ENCODE data around the gene LMTK2. TPM values are rescaled to one million over a fixed set of nuclear protein-coding genes. Genes with fewer than 3 reads are reported as not detected.

LMTK2 gene
- total and polyA plus RNA-seq, 10 donors, result 1.3 to 22.8 (median 18.6) TPM

DNA sequence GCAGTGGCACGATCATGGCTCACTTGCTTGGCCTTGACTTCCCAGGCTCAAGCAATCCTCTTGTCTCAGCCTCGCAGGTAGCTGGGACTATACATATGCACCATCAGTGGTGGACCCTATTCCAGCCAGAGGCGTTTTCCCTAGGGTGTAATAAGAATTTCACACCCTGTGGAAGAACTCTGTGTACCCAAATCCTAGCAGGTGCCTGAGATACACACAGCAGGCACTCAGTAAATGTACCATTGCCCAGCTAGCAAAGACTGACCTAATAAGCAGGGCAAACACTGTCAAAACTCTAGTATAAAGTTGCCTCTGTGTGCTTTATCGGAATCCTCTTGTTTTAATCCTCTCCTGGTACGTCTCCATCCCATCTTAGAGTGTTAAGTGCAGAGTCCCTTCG lies 70.9 kb downstream of the LMTK2 start:
- Histone ChIP-seq H3K36me3 (peaks cover 0 to 84% (median 18%) of the 10 kb centered on the region in 6 donors), H3K9me3 (no peaks in the 10 kb centered on the region), H3K27me3 (replicated peaks in 1 of 7) (no peaks in the 10 kb centered on the region), H3K4me1 (no peaks in the 10 kb centered on the region), H3K4me3 (no peak overlapping the region), H3K27ac (no peak overlapping the region)
- WGBS, 5 donors, result 94 to 98% (median 95%) methylated on average over 6 of the region's 6 CpGs
- no peak for DNase-seq
- TF ChIP-seq, protein P1, sequence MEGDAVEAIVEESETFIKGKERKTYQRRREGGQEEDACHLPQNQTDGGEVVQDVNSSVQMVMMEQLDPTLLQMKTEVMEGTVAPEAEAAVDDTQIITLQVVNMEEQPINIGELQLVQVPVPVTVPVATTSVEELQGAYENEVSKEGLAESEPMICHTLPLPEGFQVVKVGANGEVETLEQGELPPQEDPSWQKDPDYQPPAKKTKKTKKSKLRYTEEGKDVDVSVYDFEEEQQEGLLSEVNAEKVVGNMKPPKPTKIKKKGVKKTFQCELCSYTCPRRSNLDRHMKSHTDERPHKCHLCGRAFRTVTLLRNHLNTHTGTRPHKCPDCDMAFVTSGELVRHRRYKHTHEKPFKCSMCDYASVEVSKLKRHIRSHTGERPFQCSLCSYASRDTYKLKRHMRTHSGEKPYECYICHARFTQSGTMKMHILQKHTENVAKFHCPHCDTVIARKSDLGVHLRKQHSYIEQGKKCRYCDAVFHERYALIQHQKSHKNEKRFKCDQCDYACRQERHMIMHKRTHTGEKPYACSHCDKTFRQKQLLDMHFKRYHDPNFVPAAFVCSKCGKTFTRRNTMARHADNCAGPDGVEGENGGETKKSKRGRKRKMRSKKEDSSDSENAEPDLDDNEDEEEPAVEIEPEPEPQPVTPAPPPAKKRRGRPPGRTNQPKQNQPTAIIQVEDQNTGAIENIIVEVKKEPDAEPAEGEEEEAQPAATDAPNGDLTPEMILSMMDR (IDR thresholded peaks at IDR 0.05 in 8 of 11, conservative IDR thresholded peaks at IDR 0.05 in 3 of 11), result no peak
- TF ChIP-seq POLR2A (IDR thresholded peaks at IDR 0.05) (no peak), POLR2AphosphoS5 (IDR thresholded peaks at IDR 0.05) (no peak)
- intact Hi-C loops (cut with DNase I; ENCODE audit: low total_unique reads), result no loop called here

DNA sequence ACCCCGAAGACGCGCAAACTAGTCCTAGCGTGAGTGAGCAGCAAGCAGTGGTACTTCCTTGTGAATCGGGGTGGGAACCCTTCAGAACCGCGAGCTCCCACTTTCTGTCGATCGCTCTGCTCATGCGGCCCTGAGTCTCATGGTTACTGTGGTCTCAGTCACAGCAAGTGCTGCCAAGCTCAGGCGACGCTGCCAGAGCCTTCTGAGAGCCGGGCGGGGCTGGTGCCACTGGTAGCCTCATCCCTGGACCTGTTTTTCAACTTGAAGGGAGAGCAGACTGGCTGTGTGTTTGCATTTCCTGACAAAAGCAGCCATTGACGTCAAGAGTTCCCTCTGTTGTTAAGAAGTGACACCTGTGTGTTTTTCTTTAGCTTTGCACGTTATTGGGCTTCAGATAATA lies 71.7 kb downstream of the LMTK2 start:
- H3K36me3 ChIP-seq, result peaks cover 0 to 79% (median 14%) of the 10 kb centered on the region in 6 donors
- TF ChIP-seq POLR2A (IDR thresholded peaks at IDR 0.05), result no peak
- TF ChIP-seq POLR2AphosphoS5 (IDR thresholded peaks at IDR 0.05), result peak in 1 of 3 donors; percentile 18
- no peaks in the 10 kb centered on the region for H3K9me3 ChIP-seq
- no peaks in the 10 kb centered on the region for H3K27me3 ChIP-seq (replicated peaks in 1 of 7)
- 87 to 93% (median 90%) methylated on average over 16 of the region's 16 CpGs for WGBS, 5 donors
- H3K27ac ChIP-seq, result no peak overlapping the region
- H3K4me1 ChIP-seq, result no peaks in the 10 kb centered on the region
- intact Hi-C loops (cut with DNase I; ENCODE audit: low total_unique reads), result no loop called here
- H3K4me3 ChIP-seq, result no peak overlapping the region
- DNase-seq, result no peak

- DNase-seq, result no peak
- Histone ChIP-seq H3K36me3 (peaks cover 0 to 77% (median 14%) of the 10 kb centered on the region in 6 donors), H3K9me3 (no peaks in the 10 kb centered on the region), H3K27me3 (replicated peaks in 1 of 7) (no peaks in the 10 kb centered on the region), H3K4me3 (no peak overlapping the region), H3K27ac (no peak overlapping the region), H3K4me1 (no peaks in the 10 kb centered on the region)
- TF ChIP-seq POLR2AphosphoS5 (IDR thresholded peaks at IDR 0.05) (no peak), POLR2A (IDR thresholded peaks at IDR 0.05) (no peak)
- TF ChIP-seq, protein P1 (IDR thresholded peaks at IDR 0.05 in 8 of 11, conservative IDR thresholded peaks at IDR 0.05 in 3 of 11), result no peak
- intact Hi-C loops (cut with DNase I; ENCODE audit: low total_unique reads), result no loop called here
- 83 to 92% (median 89%) methylated on average over 10 of the region's 10 CpGs for WGBS, 5 donors
Measured at GRCh38 chr7:98178762-98179490, 72.3 kb downstream of the LMTK2 start.

- peaks cover 0 to 63% (median 5%) of the 10 kb centered on the region in 6 donors for H3K36me3 ChIP-seq
- TF ChIP-seq, protein P1 (IDR thresholded peaks at IDR 0.05 in 8 of 11, conservative IDR thresholded peaks at IDR 0.05 in 3 of 11), result no peak
- TF ChIP-seq POLR2AphosphoS5 (IDR thresholded peaks at IDR 0.05) (no peak), POLR2A (IDR thresholded peaks at IDR 0.05) (no peak)
- 94 to 98% (median 94%) methylated on average over 8 of the region's 8 CpGs for WGBS, 5 donors
- H3K27me3 ChIP-seq (replicated peaks in 1 of 7), result no peaks in the 10 kb centered on the region
- intact Hi-C loops (cut with DNase I; ENCODE audit: low total_unique reads), result no loop called here
- no peak overlapping the region for H3K4me3 ChIP-seq
- H3K9me3 ChIP-seq, result no peaks in the 10 kb centered on the region
- no peak overlapping the region for H3K27ac ChIP-seq
- H3K4me1 ChIP-seq, result no peaks in the 10 kb centered on the region
- no peak for DNase-seq
Measured at GRCh38 chr7:98180751-98181150, 74.1 kb downstream of the LMTK2 start.
